NCI-H187 (cell line): ENCODE data around the gene MICB.
"Not testable (repeated sequence)": the region's sequence is repeated elsewhere in the genome, so short reads cannot be mapped to it uniquely, and the experiment has no call there.

Experiments used
- DNase-seq, 2 experiments: peaks; one replicate each; lab custom pipeline; 2025; lab: John Stamatoyannopoulos, UW

The MICB gene

GRCh38 chr6:31509036-31509435, 11.1 kb downstream of the MICB start:
- DNase-seq: not testable (repeated sequence)

GRCh38 chr6:31510007-31510406, 12.1 kb downstream of the MICB start:
- no peak for DNase-seq

GRCh38 chr6:31513456-31514165, 15.7 kb downstream of the MICB start:
- DNase-seq: no peak

- no peak for DNase-seq
These were observed 23.9 kb downstream of the MICB start for GRCh38 chr6:31521835-31522234.

- no peak for DNase-seq
These were observed 27.6 kb downstream of the MICB start for GRCh38 chr6:31525553-31525931.

GRCh38 chr6:31525932-31526591, 28.1 kb downstream of the MICB start:
- DNase-seq: no peak

GRCh38 chr6:31528307-31528777, 30.4 kb downstream of the MICB start:
- no peak for DNase-seq

- DNase-seq: no peak
These were observed 30.9 kb downstream of the MICB start, which contains the start of gene MCCD1 for GRCh38 chr6:31528821-31529328. Gene MCCD1 (plus strand): TSS chr6:31528962. CDS start chr6:31529015, 53 bp downstream.

- DNase-seq: no peak
These were observed 31.6 kb downstream of the MICB start for GRCh38 chr6:31529329-31530150.

GRCh38 chr6:31530659-31531058, 32.7 kb downstream of the MICB start:
- no peak for DNase-seq

- no peak for DNase-seq
These were observed 33.2 kb downstream of the MICB start for GRCh38 chr6:31531162-31531561.

GRCh38 chr6:31531771-31532643, 34.1 kb downstream of the MICB start:
- no peak for DNase-seq

GRCh38 chr6:31532644-31533454, 34.9 kb downstream of the MICB start:
- no peak for DNase-seq

GRCh38 chr6:31533455-31533841, 35.5 kb downstream of the MICB start:
- no peak for DNase-seq

- DNase-seq: no peak
These were observed 36.1 kb downstream of the MICB start for GRCh38 chr6:31534011-31534410.

GRCh38 chr6:31534521-31535040, 36.6 kb downstream of the MICB start:
- DNase-seq: no peak

- DNase-seq: no peak
These were observed 37.8 kb downstream of the MICB start for GRCh38 chr6:31535538-31536324.

GRCh38 chr6:31538805-31539400, 41.0 kb downstream of the MICB start:
- DNase-seq: no peak

GRCh38 chr6:31540640-31541039, 42.7 kb downstream of the MICB start:
- no peak for DNase-seq
